Measurements from ENCODE around the gene APOA4. TPM values are rescaled to one million over a fixed set of nuclear protein-coding genes. Genes with fewer than 3 reads are reported as not detected.

APOA4 gene
- polyA plus RNA-seq, 3 donors from 2014 or later: not detected

DNA sequence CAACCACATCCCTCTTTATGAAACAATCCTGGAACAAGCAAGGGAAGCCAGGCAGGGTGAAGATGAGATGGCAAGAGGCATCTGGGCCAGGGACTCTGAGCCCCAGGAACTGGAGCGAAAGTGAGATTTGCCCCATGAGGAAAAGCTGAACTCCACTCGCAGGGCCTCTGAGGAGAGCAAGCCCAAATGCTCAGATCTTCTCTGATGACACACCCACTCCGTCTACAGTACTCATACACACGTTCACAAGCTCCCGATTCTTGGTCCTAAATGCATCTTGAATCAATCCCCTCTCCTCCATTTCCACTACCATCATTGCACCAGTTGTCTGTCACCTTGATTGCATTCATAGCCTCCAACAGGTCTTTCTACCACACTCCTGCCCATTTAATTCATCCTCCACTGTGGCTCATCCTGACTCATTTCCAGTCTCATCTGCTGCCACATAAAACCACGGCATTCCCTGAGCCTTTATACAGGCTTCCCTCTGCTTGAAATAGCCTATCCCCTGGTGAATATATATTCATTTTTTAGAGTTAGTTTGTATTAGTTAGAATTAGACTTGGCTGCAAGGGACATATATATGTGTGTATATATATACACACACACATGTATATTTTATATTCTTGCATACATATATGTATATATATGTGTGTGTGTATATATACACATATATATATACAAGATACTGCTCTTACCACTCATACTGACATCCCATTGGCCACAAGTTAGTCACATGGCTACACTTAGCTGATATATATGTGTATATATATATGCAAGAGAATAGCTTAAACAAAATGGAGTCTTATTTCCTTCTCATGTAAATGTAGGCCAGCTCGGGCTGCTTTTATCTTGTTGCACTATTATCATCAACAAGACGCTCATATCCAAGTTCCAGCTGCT lies 30.0 kb downstream of the APOA4 start:
- H3K27me3 Mint-ChIP-seq (ENCODE audit: low read depth in 3 of 3): peaks cover 5 to 6% (median 5%) of the 10 kb centered on the region in 3 donors
- no peak overlapping the region for H3K4me3 Mint-ChIP-seq
- no peaks in the 10 kb centered on the region for H3K9me3 Mint-ChIP-seq
- H3K36me3 Mint-ChIP-seq: no peaks in the 10 kb centered on the region
- no peak for DNase-seq
- peaks cover 9 to 13% of the 10 kb centered on the region in 2 donors for H3K4me1 Mint-ChIP-seq
- peak overlapping the region in 1 of 6 donors; percentile 33 for H3K27ac Mint-ChIP-seq

DNA sequence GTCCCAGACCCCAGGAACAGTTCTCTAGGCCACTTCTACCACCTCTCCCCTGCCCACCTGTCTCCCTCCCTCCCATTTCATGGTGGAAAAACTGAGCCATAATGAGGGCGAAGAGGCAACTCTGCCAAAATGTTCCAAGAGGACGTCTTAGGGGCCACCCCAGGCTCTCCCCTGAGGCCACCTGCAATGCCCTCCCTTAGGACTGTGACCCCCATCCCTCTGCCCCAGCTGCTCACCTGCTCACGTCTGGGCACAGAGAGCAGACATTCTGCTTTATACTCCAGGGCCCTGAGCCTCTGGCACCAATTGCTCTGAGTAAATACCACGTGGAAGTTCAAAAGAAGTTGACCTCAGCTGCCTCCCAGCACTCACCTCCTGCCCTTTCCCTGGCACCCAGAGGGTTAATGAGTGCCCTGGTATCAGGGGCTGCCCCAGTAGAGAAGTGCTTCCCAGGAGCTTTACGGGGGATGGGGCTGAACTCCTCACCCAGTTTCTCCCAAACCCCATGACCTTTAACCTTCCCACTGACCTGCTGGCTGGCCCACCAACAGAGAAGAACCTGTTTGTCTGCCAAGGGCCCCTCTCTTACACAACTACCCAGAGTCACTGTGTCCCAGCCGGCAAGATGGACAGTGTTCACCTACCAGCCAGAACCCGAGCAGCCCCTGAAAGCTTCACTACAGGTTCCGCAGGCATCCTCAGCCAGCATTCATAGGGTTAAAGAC lies 30.8 kb downstream of the APOA4 start:
- H3K4me3 Mint-ChIP-seq: no peak overlapping the region
- no peak overlapping the region for H3K27ac Mint-ChIP-seq
- peaks cover 9 to 10% (median 9%) of the 10 kb centered on the region in 3 donors for H3K27me3 Mint-ChIP-seq (ENCODE audit: low read depth in 3 of 3)
- DNase-seq: no peak
- H3K9me3 Mint-ChIP-seq: no peaks in the 10 kb centered on the region
- H3K36me3 Mint-ChIP-seq: no peaks in the 10 kb centered on the region
- H3K4me1 Mint-ChIP-seq: peaks cover 14 to 15% of the 10 kb centered on the region in 2 donors

- Mint-ChIP-seq H3K9me3 (no peaks in the 10 kb centered on the region), H3K27me3 (ENCODE audit: low read depth in 3 of 3) (peaks cover 9 to 10% (median 9%) of the 10 kb centered on the region in 3 donors), H3K4me1 (peaks cover 19 to 20% of the 10 kb centered on the region in 2 donors), H3K36me3 (peaks cover 0 to 3% (median 3%) of the 10 kb centered on the region in 3 donors), H3K27ac (peak within 1 kb of the TSS in 4 of 6 donors; percentile 43 to 71 (median 63)), H3K4me3 (peak within 1 kb of the TSS in 3 of 5 donors; percentile 33 to 57 (median 53))
- DNase-seq: no peak
Observed at GRCh38 chr11:116791813-116792143, 31.3 kb downstream of the APOA4 start, which contains the start of gene APOA5. Gene APOA5 (minus strand): TSS chr11:116791879. CDS start chr11:116791860, 19 bp downstream.

- Mint-ChIP-seq H3K9me3 (no peaks in the 10 kb centered on the region), H3K27me3 (ENCODE audit: low read depth in 3 of 3) (peaks cover 9 to 10% (median 9%) of the 10 kb centered on the region in 3 donors), H3K4me3 (peak overlapping the region in 3 of 5 donors; percentile 33 to 57 (median 53)), H3K36me3 (peaks cover 0 to 6% (median 3%) of the 10 kb centered on the region in 3 donors), H3K27ac (peak overlapping the region in 4 of 6 donors; percentile 43 to 71 (median 63)), H3K4me1 (peaks cover 25 to 26% of the 10 kb centered on the region in 2 donors)
- peak; percentile 74 to 75 (median 74) for DNase-seq
Observed at GRCh38 chr11:116791002-116791812, 31.9 kb downstream of the APOA4 start.

DNA sequence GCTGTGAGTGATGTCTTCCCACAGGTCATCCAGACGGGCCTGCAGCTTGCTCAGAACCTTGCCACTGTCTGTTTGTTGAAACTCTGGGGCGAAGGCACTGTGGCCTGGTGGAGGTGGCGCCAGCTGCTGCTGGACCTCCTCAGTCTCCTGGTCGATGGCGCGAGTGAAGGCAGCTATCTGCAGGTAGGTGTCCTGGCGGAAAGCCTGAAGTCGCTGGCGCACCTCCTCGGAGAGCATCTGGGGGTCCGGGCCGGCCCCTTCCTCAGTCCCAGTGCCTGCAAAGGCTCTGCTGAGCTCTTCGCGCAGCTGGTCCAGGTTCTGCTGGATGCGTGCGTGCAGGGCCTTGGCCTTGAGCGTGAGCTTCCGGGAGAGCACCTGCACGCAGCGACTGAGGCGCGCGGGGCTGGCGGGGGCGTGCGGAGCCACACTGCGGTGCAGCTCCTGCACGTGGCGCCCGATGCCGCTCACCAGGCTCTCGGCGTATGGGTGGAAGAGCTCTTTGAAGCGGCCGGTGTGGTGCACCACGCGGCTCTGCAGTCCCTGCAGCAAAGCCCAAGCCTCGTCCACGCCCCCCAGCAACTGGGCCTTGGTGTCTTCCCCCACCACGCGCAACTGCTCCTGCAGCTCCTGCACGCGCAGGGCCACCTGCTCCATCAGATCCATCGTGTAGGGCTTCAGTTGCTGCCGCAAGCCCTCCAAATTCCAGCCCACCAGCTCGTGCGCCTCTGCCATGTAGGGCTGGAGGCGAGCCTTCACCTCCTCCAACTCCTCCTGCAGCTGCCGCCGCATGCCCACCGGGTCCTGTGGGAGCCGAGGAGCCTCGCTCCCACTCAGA lies 32.7 kb downstream of the APOA4 start:
- H3K4me1 Mint-ChIP-seq: peaks cover 28 to 34% of the 10 kb centered on the region in 2 donors
- no peaks in the 10 kb centered on the region for H3K9me3 Mint-ChIP-seq
- peak overlapping the region in 2 of 6 donors; percentile 64 to 71 for H3K27ac Mint-ChIP-seq
- DNase-seq: no peak
- peaks cover 2 to 9% (median 9%) of the 10 kb centered on the region in 3 donors for H3K36me3 Mint-ChIP-seq
- peaks cover 9 to 10% (median 9%) of the 10 kb centered on the region in 3 donors for H3K27me3 Mint-ChIP-seq (ENCODE audit: low read depth in 3 of 3)
- H3K4me3 Mint-ChIP-seq: peak overlapping the region in 2 of 5 donors; percentile 33 to 53

DNA sequence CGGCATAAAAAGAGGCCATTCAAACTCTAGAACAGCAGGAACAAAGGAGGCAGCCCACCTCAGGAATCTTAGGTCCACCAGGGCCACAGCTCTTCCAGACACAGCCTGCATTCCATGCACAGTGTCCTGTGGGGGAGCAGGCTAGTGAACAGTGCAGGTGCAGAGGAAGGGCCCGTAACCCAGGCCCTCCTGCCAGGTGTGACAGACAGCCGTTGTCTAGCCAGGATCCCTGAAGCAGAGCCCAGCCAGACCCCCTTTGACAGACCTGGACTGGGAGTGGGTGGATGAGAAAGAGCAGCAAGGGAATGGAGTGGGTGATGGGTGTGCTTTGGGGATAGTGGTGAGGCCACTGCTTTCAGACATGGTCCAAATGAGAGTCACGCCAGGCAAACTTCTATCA lies 34.1 kb downstream of the APOA4 start:
- Mint-ChIP-seq H3K9me3 (no peaks in the 10 kb centered on the region), H3K36me3 (peaks cover 12 to 23% (median 16%) of the 10 kb centered on the region in 3 donors), H3K4me1 (peaks cover 33 to 40% of the 10 kb centered on the region in 2 donors), H3K4me3 (peak overlapping the region; percentile 42 to 99 (median 98)), H3K27me3 (ENCODE audit: low read depth in 3 of 3) (peaks cover 9 to 12% (median 9%) of the 10 kb centered on the region in 3 donors), H3K27ac (peak overlapping the region in 5 of 6 donors; percentile 77 to 99 (median 97))
- no peak for DNase-seq

- Mint-ChIP-seq H3K36me3 (peaks cover 12 to 25% (median 16%) of the 10 kb centered on the region in 3 donors), H3K27me3 (ENCODE audit: low read depth in 3 of 3) (peaks cover 9 to 12% (median 9%) of the 10 kb centered on the region in 3 donors), H3K4me3 (peak overlapping the region; percentile 91 to 99 (median 98)), H3K27ac (peak overlapping the region; percentile 96 to 99 (median 98)), H3K4me1 (peaks cover 33 to 40% of the 10 kb centered on the region in 2 donors), H3K9me3 (no peaks in the 10 kb centered on the region)
- DNase-seq: no peak
Observed at GRCh38 chr11:116788534-116788933, 34.6 kb downstream of the APOA4 start.

- H3K27me3 Mint-ChIP-seq (ENCODE audit: low read depth in 3 of 3): peaks cover 9 to 12% (median 9%) of the 10 kb centered on the region in 3 donors
- H3K9me3 Mint-ChIP-seq: no peaks in the 10 kb centered on the region
- peaks cover 33 to 40% of the 10 kb centered on the region in 2 donors for H3K4me1 Mint-ChIP-seq
- peak within 1 kb of the TSS; percentile 91 to 99 (median 98) for H3K4me3 Mint-ChIP-seq
- DNase-seq: peak; percentile 86 to 87 (median 87)
- peak within 1 kb of the TSS; percentile 96 to 99 (median 98) for H3K27ac Mint-ChIP-seq
- peaks cover 12 to 29% (median 17%) of the 10 kb centered on the region in 3 donors for H3K36me3 Mint-ChIP-seq
Observed at GRCh38 chr11:116787786-116788486, 35.2 kb downstream of the APOA4 start, which contains the start of gene ZPR1. Gene ZPR1 (minus strand): TSS chr11:116788023. CDS start chr11:116787990, 33 bp downstream.

DNA sequence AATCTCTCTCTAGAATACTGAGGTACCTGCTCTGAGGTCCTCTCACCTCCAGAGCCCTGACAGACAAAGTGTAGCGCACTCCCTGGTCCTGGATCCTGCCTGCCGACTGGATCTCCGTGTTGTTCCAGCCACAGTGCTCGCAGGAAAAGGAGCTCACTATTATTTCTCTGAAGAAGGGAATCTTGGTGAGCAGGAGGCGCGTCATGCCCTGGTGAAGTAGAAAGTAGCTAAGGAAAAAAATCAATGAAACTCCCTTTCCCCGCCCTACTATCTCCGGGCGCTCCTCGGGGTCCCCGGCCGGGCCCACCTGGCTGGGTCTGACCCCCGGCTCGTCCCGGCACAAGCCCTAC lies 35.7 kb downstream of the APOA4 start:
- peaks cover 33 to 40% of the 10 kb centered on the region in 2 donors for H3K4me1 Mint-ChIP-seq
- no peaks in the 10 kb centered on the region for H3K9me3 Mint-ChIP-seq
- H3K4me3 Mint-ChIP-seq: peak overlapping the region; percentile 86 to 99 (median 98)
- no peak for DNase-seq
- H3K36me3 Mint-ChIP-seq: peaks cover 13 to 34% (median 21%) of the 10 kb centered on the region in 3 donors
- H3K27me3 Mint-ChIP-seq (ENCODE audit: low read depth in 3 of 3): peaks cover 9 to 12% (median 9%) of the 10 kb centered on the region in 3 donors
- H3K27ac Mint-ChIP-seq: peak overlapping the region; percentile 66 to 99 (median 98)

DNA sequence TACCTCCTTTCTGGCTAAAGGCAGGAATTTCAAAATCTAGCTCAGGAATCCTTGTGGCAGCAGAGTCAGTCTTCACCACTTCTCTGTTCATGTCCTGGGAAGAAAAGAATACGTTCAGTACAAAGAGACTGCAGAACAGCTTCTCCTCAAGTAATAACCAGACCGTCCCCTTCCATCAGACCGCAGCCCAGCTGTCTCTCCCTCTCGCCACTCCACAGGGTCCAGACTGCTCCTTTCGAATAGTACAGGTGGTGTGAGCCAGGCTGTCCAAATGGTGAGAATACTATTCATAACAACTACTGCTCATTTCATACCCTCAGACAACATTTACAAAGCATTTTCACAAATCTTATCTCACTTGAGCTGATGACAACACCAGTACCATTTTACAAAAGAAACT lies 36.1 kb downstream of the APOA4 start:
- peaks cover 17 to 38% (median 25%) of the 10 kb centered on the region in 3 donors for H3K36me3 Mint-ChIP-seq
- H3K9me3 Mint-ChIP-seq: no peaks in the 10 kb centered on the region
- DNase-seq: no peak
- H3K27me3 Mint-ChIP-seq (ENCODE audit: low read depth in 3 of 3): peaks cover 9 to 12% (median 9%) of the 10 kb centered on the region in 3 donors
- peak overlapping the region; percentile 86 to 99 (median 98) for H3K4me3 Mint-ChIP-seq
- peak overlapping the region; percentile 66 to 99 (median 98) for H3K27ac Mint-ChIP-seq
- peaks cover 33 to 40% of the 10 kb centered on the region in 2 donors for H3K4me1 Mint-ChIP-seq

DNA sequence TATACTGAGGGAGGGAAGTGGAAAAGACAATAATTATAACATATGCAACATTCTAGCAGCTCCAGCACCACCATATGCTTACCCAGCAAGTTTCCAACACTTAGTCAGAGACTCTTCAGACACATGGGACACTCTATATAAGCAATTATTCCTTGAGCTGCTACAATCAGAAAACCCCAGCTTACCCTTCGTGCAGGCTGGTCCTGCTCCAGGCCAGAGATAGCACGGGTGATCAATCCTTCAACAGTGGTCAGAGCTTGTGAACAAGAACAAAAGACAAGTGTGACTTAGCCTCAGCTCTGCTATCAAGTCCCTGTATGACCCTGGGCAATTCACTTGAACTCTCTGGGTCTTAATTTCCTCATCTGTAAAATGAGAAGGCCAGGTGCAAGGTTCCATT lies 36.8 kb downstream of the APOA4 start:
- H3K27me3 Mint-ChIP-seq (ENCODE audit: low read depth in 3 of 3): peaks cover 9 to 12% (median 9%) of the 10 kb centered on the region in 3 donors
- peaks cover 19 to 43% (median 27%) of the 10 kb centered on the region in 3 donors for H3K36me3 Mint-ChIP-seq
- H3K27ac Mint-ChIP-seq: peak overlapping the region in 4 of 6 donors; percentile 45 to 99 (median 72)
- peaks cover 33 to 40% of the 10 kb centered on the region in 2 donors for H3K4me1 Mint-ChIP-seq
- H3K9me3 Mint-ChIP-seq: no peaks in the 10 kb centered on the region
- H3K4me3 Mint-ChIP-seq: peak overlapping the region; percentile 86 to 99 (median 98)
- no peak for DNase-seq
